ENCODE measurements around the gene SMAD7. TPM values are rescaled to one million over a fixed set of nuclear protein-coding genes. Genes with fewer than 3 reads are reported as not detected.
"Not testable (repeated sequence)": the region's sequence is repeated elsewhere in the genome, so short reads cannot be mapped to it uniquely, and the experiment has no call there.

Gene SMAD7
- total RNA-seq, 4 donors from 2014 or later: 40.1 to 69.3 (median 59.2) TPM

- no peak overlapping the region for H3K4me3 ChIP-seq (replicated peaks in 1 of 3)
- no peak for DNase-seq
- WGBS, 2 donors: 82 to 84% methylated on average over 14 to 15 of the region's 15 CpGs
- H3K36me3 ChIP-seq: no peaks in the 10 kb centered on the region
- no peaks in the 10 kb centered on the region for H3K27me3 ChIP-seq
- H3K4me1 ChIP-seq: no peaks in the 10 kb centered on the region
- intact Hi-C loops (cut with DNase I): no loop called here
- TF ChIP-seq, protein P1, sequence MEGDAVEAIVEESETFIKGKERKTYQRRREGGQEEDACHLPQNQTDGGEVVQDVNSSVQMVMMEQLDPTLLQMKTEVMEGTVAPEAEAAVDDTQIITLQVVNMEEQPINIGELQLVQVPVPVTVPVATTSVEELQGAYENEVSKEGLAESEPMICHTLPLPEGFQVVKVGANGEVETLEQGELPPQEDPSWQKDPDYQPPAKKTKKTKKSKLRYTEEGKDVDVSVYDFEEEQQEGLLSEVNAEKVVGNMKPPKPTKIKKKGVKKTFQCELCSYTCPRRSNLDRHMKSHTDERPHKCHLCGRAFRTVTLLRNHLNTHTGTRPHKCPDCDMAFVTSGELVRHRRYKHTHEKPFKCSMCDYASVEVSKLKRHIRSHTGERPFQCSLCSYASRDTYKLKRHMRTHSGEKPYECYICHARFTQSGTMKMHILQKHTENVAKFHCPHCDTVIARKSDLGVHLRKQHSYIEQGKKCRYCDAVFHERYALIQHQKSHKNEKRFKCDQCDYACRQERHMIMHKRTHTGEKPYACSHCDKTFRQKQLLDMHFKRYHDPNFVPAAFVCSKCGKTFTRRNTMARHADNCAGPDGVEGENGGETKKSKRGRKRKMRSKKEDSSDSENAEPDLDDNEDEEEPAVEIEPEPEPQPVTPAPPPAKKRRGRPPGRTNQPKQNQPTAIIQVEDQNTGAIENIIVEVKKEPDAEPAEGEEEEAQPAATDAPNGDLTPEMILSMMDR (IDR thresholded peaks at IDR 0.05): no peak
- no peak for TF ChIP-seq POLR2A (IDR thresholded peaks at IDR 0.05)
- H3K27ac ChIP-seq: no peak overlapping the region
- no peaks in the 10 kb centered on the region for H3K9me3 ChIP-seq
Measured at GRCh38 chr18:48874701-48875162, 76.0 kb downstream of the SMAD7 start.

DNA sequence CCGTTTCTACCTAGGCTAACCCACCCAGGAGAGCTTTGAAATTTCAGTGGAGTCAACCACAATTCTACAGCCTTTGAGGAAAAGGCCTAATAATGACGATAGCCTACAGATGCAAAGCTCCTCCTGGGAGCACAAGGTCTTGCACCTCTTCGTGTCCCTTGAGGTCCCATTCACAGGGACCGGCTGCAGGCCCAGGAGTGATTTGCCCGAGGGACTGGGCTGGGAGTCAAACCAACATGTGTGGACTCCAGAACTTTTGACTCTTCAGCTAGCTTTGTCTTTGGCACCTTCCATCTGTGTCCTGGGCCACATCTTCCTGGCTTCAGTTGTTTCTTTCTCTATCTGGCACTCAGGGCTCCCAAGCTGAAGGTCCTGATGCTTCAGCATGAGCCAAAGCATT is 76.5 kb downstream of the SMAD7 start:
- 80 to 96% methylated on average over 5 of the region's 5 CpGs for WGBS, 2 donors
- intact Hi-C loops (cut with DNase I): no loop called here
- no peaks in the 10 kb centered on the region for H3K9me3 ChIP-seq
- H3K4me1 ChIP-seq: peaks cover 0 to 2% of the 10 kb centered on the region in 2 donors
- TF ChIP-seq, protein P1 (IDR thresholded peaks at IDR 0.05): no peak
- no peak for TF ChIP-seq POLR2A (IDR thresholded peaks at IDR 0.05)
- H3K36me3 ChIP-seq: no peaks in the 10 kb centered on the region
- DNase-seq: no peak
- no peaks in the 10 kb centered on the region for H3K27me3 ChIP-seq
- no peak overlapping the region for H3K4me3 ChIP-seq (replicated peaks in 1 of 3)
- H3K27ac ChIP-seq: no peak overlapping the region

GRCh38 chr18:48872234-48873145 is 78.3 kb downstream of the SMAD7 start:
- intact Hi-C loops (cut with DNase I): no loop called here
- WGBS, 2 donors: 86 to 88% methylated on average over 20 of the region's 20 CpGs
- TF ChIP-seq, protein P1 (IDR thresholded peaks at IDR 0.05): no peak
- TF ChIP-seq POLR2A (IDR thresholded peaks at IDR 0.05): no peak
- DNase-seq: no peak
- Histone ChIP-seq H3K27me3 (no peaks in the 10 kb centered on the region), H3K36me3 (no peaks in the 10 kb centered on the region), H3K27ac (no peak overlapping the region), H3K4me1 (peaks cover 0 to 9% of the 10 kb centered on the region in 2 donors), H3K4me3 (replicated peaks in 1 of 3) (no peak overlapping the region), H3K9me3 (no peaks in the 10 kb centered on the region)

DNA sequence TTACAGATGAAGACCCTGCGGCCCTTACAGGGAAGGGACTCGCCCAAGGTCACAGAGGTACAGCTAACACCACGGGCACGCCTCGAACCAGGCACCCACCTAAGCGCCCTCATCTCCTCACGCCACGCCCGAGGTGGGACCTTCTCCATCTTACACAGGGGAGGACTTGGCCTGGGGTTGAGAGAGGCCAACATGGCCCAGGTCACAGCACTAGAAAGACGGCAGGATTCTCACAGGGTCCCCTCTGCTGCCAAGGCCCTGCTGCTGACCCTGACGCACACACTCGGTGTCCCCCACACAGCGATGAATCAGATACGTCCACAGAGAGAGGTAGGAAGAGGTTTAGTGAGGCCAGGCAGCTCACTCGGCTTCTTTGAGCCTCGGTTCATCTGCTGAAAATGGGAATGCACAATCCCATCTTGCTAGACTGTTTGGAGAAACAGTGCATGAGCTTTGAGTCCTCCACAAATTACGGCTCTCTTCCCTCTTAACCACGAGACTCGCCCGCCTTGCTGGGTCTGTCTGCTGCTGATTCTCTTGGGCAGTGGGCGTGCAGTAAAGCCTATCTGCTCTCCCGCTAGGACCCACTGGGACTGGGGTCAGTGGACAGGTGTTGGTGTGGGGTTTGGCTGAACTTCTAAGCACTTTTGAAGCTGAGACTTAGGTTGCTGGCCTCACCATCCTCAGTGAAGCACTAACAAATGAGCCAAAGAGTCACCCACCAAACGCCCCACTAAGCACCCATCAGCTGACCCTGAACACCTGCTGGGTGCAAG is 79.2 kb downstream of the SMAD7 start:
- Histone ChIP-seq H3K27ac (no peak overlapping the region), H3K36me3 (no peaks in the 10 kb centered on the region), H3K9me3 (no peaks in the 10 kb centered on the region), H3K4me1 (peaks cover 0 to 9% of the 10 kb centered on the region in 2 donors), H3K27me3 (no peaks in the 10 kb centered on the region), H3K4me3 (replicated peaks in 1 of 3) (no peak overlapping the region)
- intact Hi-C loops (cut with DNase I): no loop called here
- TF ChIP-seq, protein P1 (IDR thresholded peaks at IDR 0.05): no peak
- TF ChIP-seq POLR2A (IDR thresholded peaks at IDR 0.05): no peak
- 92 to 95% methylated on average over 22 to 23 of the region's 23 CpGs for WGBS, 2 donors
- no peak for DNase-seq

DNA sequence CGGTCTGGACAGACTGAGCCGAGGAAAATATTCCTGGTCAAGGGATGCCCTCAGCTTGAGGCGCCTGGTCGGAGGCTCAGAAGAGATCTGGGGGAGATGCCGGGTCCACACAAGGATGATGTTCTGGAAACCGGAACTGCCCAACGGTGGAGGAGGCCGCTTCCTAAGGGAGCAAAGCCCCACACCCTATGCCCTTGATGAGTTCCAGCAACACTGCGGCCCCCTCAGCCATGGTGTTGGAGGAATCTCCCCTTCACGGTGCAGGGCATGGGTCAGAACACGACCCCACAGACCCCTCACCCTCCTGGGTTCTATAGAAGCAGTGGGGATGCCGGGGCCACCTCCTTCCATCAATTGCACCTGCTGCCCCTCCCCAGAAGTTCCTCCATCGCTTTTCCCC is 79.8 kb downstream of the SMAD7 start:
- H3K9me3 ChIP-seq; H3K27me3 ChIP-seq; H3K27ac ChIP-seq; DNase-seq; H3K36me3 ChIP-seq; intact Hi-C loops (cut with DNase I); H3K4me3 ChIP-seq (replicated peaks in 1 of 3): not testable (repeated sequence)
- H3K4me1 ChIP-seq: peaks cover 0 to 15% of the 10 kb centered on the region in 2 donors
- WGBS, 2 donors: 93 to 94% methylated on average over 9 to 13 of the region's 13 CpGs

Data from thyroid gland (tissue), 4 donors.